Measurements from ENCODE around the gene MAB21L4. TPM values are rescaled to one million over a fixed set of nuclear protein-coding genes. Genes with fewer than 3 reads are reported as not detected.

Gene MAB21L4
- total RNA-seq, 1 experiment from 2014 or later: not detected

- TF ChIP-seq POLR2AphosphoS5 (IDR thresholded peaks at IDR 0.05; ENCODE audit: low read depth, low read length): no peak
- TF ChIP-seq TCF7L2 (IDR thresholded peaks at IDR 0.05; ENCODE audit: borderline replicate concordance, extremely low read depth, insufficient read depth, insufficient read length): no peak
- no peak for TF ChIP-seq POLR2A (IDR thresholded peaks at IDR 0.05; ENCODE audit: borderline replicate concordance, extremely low read depth, insufficient read depth, insufficient read length)
- TF ChIP-seq ZNF274 (IDR thresholded peaks at IDR 0.05; ENCODE audit: low read depth, low read length): no peak
- no peak for TF ChIP-seq ZBTB33 (IDR thresholded peaks at IDR 0.05; ENCODE audit: extremely low read depth, insufficient replicate concordance, low read length)
- TF ChIP-seq EZH2phosphoT487 (IDR thresholded peaks at IDR 0.05; ENCODE audit: borderline replicate concordance): no peak
- TF ChIP-seq SP1 (IDR thresholded peaks at IDR 0.05; ENCODE audit: low read depth): no peak
- no peak for TF ChIP-seq SIN3A (IDR thresholded peaks at IDR 0.05; ENCODE audit: low read depth)
- TF ChIP-seq ZFX (IDR thresholded peaks at IDR 0.05): no peak
- TF ChIP-seq, protein P1, sequence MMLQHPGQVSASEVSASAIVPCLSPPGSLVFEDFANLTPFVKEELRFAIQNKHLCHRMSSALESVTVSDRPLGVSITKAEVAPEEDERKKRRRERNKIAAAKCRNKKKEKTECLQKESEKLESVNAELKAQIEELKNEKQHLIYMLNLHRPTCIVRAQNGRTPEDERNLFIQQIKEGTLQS (IDR thresholded peaks at IDR 0.05): no peak
- TF ChIP-seq, protein P2, sequence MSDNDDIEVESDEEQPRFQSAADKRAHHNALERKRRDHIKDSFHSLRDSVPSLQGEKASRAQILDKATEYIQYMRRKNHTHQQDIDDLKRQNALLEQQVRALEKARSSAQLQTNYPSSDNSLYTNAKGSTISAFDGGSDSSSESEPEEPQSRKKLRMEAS (IDR thresholded peaks at IDR 0.05): no peak
- TF ChIP-seq FOSL1 (IDR thresholded peaks at IDR 0.05; ENCODE audit: low read depth): no peak
- no peak for TF ChIP-seq ELF1 (IDR thresholded peaks at IDR 0.05; ENCODE audit: borderline replicate concordance, low read depth)
- TF ChIP-seq, protein P3, sequence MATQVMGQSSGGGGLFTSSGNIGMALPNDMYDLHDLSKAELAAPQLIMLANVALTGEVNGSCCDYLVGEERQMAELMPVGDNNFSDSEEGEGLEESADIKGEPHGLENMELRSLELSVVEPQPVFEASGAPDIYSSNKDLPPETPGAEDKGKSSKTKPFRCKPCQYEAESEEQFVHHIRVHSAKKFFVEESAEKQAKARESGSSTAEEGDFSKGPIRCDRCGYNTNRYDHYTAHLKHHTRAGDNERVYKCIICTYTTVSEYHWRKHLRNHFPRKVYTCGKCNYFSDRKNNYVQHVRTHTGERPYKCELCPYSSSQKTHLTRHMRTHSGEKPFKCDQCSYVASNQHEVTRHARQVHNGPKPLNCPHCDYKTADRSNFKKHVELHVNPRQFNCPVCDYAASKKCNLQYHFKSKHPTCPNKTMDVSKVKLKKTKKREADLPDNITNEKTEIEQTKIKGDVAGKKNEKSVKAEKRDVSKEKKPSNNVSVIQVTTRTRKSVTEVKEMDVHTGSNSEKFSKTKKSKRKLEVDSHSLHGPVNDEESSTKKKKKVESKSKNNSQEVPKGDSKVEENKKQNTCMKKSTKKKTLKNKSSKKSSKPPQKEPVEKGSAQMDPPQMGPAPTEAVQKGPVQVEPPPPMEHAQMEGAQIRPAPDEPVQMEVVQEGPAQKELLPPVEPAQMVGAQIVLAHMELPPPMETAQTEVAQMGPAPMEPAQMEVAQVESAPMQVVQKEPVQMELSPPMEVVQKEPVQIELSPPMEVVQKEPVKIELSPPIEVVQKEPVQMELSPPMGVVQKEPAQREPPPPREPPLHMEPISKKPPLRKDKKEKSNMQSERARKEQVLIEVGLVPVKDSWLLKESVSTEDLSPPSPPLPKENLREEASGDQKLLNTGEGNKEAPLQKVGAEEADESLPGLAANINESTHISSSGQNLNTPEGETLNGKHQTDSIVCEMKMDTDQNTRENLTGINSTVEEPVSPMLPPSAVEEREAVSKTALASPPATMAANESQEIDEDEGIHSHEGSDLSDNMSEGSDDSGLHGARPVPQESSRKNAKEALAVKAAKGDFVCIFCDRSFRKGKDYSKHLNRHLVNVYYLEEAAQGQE (IDR thresholded peaks at IDR 0.05; ENCODE audit: low read depth): no peak
- no peak for TF ChIP-seq RAD21 (IDR thresholded peaks at IDR 0.05; ENCODE audit: low read depth)
- TF ChIP-seq EGR1 (IDR thresholded peaks at IDR 0.05; ENCODE audit: low read depth): no peak
- no peak for TF ChIP-seq SRF (IDR thresholded peaks at IDR 0.05; ENCODE audit: low read depth)
- DNase-seq (ENCODE audit: low read depth, low spot score) (no peak), ATAC-seq (0 out of 2 replicates have a peak, but pooled peaks have one; percentile 18)
- Histone ChIP-seq H3K9me3 (ENCODE audit: control insufficient read depth in 1 of 2, insufficient read depth in 1 of 2, low read depth in 1 of 2, low read length in 2 of 2) (no peaks in the 10 kb centered on the region), H4K20me1 (ENCODE audit: insufficient read depth) (no peaks in the 10 kb centered on the region), H2AFZ (ENCODE audit: low read depth, low read length, poor library complexity, severe bottlenecking) (no peak overlapping the region), H3K9me2 (ENCODE audit: insufficient read depth) (no peaks in the 10 kb centered on the region), H3K27ac (ENCODE audit: low read depth, low read length) (no peak overlapping the region), H3K4me2 (ENCODE audit: low read length) (no peak overlapping the region), H3K4me1 (ENCODE audit: control insufficient read depth in 1 of 2, insufficient read depth in 2 of 2, low read length in 2 of 2) (peaks cover 0 to 11% of the 10 kb centered on the region in 2 experiments; a peak in 1 of 4 replicates), H3K27me3 (ENCODE audit: insufficient read depth, low read length) (peaks cover 16% of the 10 kb centered on the region; the same call in 1 of the 2 replicates), H3K9ac (ENCODE audit: low read length) (no peak overlapping the region), H3K4me3 (replicated peaks in 1 of 2; ENCODE audit: low read depth in 1 of 2, low read length in 2 of 2) (no peak overlapping the region), H3K79me2 (ENCODE audit: insufficient read depth, low read length) (no peaks in the 10 kb centered on the region), H3K36me3 (ENCODE audit: control insufficient read depth in 1 of 2, insufficient read depth in 2 of 2, low read length in 2 of 2) (no peaks in the 10 kb centered on the region)
- BruUV-seq (replicated peaks): no TSS peak
- RAD21 ChIA-PET (ENCODE audit: low non-redundant PET in 1 of 2, low total read pairs in 2 of 2, uncharacterized antibody in 2 of 2, unreplicated experiment in 2 of 2): no interaction called here
- CTCF ChIA-PET: no interaction called here
- intact Hi-C loops (cut with micrococcal nuclease): no loop called here
- POLR2A ChIA-PET: no interaction called here
Measured at GRCh38 chr2:240902615-240903041, 6.7 kb upstream of the MAB21L4 start.
